ENCODE measurements around the gene BACH2.

- TF ChIP-seq CTCF (IDR thresholded peaks at IDR 0.05; ENCODE audit: insufficient read depth, low read length) (no peak), REST (IDR thresholded peaks at IDR 0.05; ENCODE audit: insufficient replicate concordance, low read depth) (no peak), POLR2AphosphoS5 (IDR thresholded peaks at IDR 0.05; ENCODE audit: low read depth) (no peak), GABPA (IDR thresholded peaks at IDR 0.05; ENCODE audit: low read depth) (no peak), SPI1 (IDR thresholded peaks at IDR 0.05; ENCODE audit: borderline replicate concordance, low read depth) (no peak)
Measured at GRCh38 chr6:90044182-90044832, 252.3 kb downstream of the BACH2 start.
